HepG2 (cell line): Measurements from ENCODE around the gene AKAP8L. TPM values are rescaled to one million over a fixed set of nuclear protein-coding genes. Genes with fewer than 3 reads are reported as not detected.

Experiments
- AGO2 ChIP-seq: fragments of 200-400 bp; formaldehyde crosslinking; optimal IDR thresholded peaks from 2 replicates; pipeline ENCODE3; 2017; ENCODE audit warnings: mild to moderate bottlenecking, low read depth, low read length, moderate library complexity
- CENPT ChIP-seq: sonication (generic); formaldehyde crosslinking; IDR thresholded peaks from 2 replicates; pipeline ENCODE4 v1.8.0; 2022; ENCODE audit warnings: low read depth, mild to moderate bottlenecking, moderate library complexity, missing genetic modification reagents
- ELK4 ChIP-seq: sonication (generic); formaldehyde crosslinking; IDR thresholded peaks from 2 replicates; pipeline ENCODE4 v1.9.0; 2021; ENCODE audit warnings: missing genetic modification reagents, borderline replicate concordance
- EZH2 ChIP-seq: conservative IDR thresholded peaks from 2 replicates; pipeline ENCODE4 v1.6.1; 2012; ENCODE audit warnings: mild to moderate bottlenecking, low read depth, low read length, moderate library complexity
- FOXK2 ChIP-seq: fragments of 450-650 bp; IDR thresholded peaks from 2 replicates; pipeline ENCODE4 v1.6.1; 2016
- RXRB ChIP-seq: IDR thresholded peaks from 2 replicates; pipeline ENCODE4 v1.6.1; 2016; ENCODE audit warnings: borderline replicate concordance, missing genetic modification reagents, missing compliant biosample characterization
- ZBTB38 ChIP-seq: sonication (generic); formaldehyde crosslinking; IDR thresholded peaks from 2 replicates; pipeline ENCODE4 v1.5.1; 2020; ENCODE audit warnings: mild to moderate bottlenecking, missing genetic modification reagents
- ZNF326 ChIP-seq: sonication (generic); formaldehyde crosslinking; IDR thresholded peaks from 2 replicates; pipeline ENCODE4 v1.4.0; 2020; ENCODE audit warnings: missing genetic modification reagents, borderline replicate concordance
- ZNF468 ChIP-seq: sonication (generic); formaldehyde crosslinking; IDR thresholded peaks from 2 replicates; pipeline ENCODE4 v1.8.0; 2022; ENCODE audit warnings: mild to moderate bottlenecking, moderate library complexity, missing genetic modification reagents
- ZNF572 ChIP-seq: sonication (generic); formaldehyde crosslinking; IDR thresholded peaks from 2 replicates; pipeline ENCODE4 v1.5.1; 2020; ENCODE audit warnings: mild to moderate bottlenecking, missing genetic modification reagents
- ZNF710 ChIP-seq: sonication (generic); formaldehyde crosslinking; IDR thresholded peaks from 2 replicates; pipeline ENCODE4 v1.5.0; 2020; ENCODE audit warnings: mild to moderate bottlenecking, missing genetic modification reagents, borderline replicate concordance
- ZNF780A ChIP-seq: sonication (generic); formaldehyde crosslinking; IDR thresholded peaks from 2 replicates; pipeline ENCODE4 v1.8.0; 2022; ENCODE audit warnings: mild to moderate bottlenecking, missing genetic modification reagents, moderate library complexity
- polyA plus RNA-seq, 8 experiments: library from polyadenylated mRNA; depleted of rRNA in 3 of 8; stranded (reverse) in 7 of 8; unstranded in 1 of 8; fragments of >200 nt; fragmentation: Illumina TruSeq in 4 of 8; extraction: Trizol in 4 of 8; gene quantifications; 2 replicates each; pipeline versions ENCODE4 v1.2.1 to v1.2.3, GENCODE V29; 2011 to 2016; ENCODE audit warnings: low read depth in 4 of 8, missing spikeins in 1 of 8, mixed read lengths in 1 of 8; ENCODE audit not compliant: insufficient read depth in 1 of 8
- total RNA-seq, 5 experiments: library from RNA; depleted of rRNA; stranded (reverse); fragments of >200 nt; fragmentation: Illumina TruSeq; extraction: Trizol; gene quantifications; 2 replicates each; pipeline ENCODE4 v1.2.3, GENCODE V29; 2016; ENCODE audit warnings: low read depth in 1 of 5
- TF ChIP-seq, protein P1 (sequence below): sonication (generic); formaldehyde crosslinking; IDR thresholded peaks from 2 replicates; pipeline ENCODE4 v1.4.0; 2020; ENCODE audit warnings: mild to moderate bottlenecking, low read depth, missing genetic modification reagents
- TF ChIP-seq, protein P2 (sequence below): sonication (generic); formaldehyde crosslinking; conservative IDR thresholded peaks from 2 replicates; pipeline ENCODE4 v1.4.0; 2020; ENCODE audit warnings: missing genetic modification reagents
- TF ChIP-seq, protein P3 (sequence below): sonication (generic); formaldehyde crosslinking; IDR thresholded peaks from 2 replicates; pipeline ENCODE4 v1.5.1; 2020; ENCODE audit warnings: missing genetic modification reagents, mild to moderate bottlenecking, borderline replicate concordance
- TF ChIP-seq, protein P4 (sequence below): IDR thresholded peaks from 2 replicates; pipeline ENCODE4 v1.6.1; 2012; ENCODE audit warnings: low read depth, low read length, improper control_type of control experiment

AKAP8L gene
- total and polyA plus RNA-seq, 2 of the 13 experiments (the other 11 are each of a cell fraction or from before 2014, with no cell fraction given), result 48.2 to 49.6 TPM

DNA sequence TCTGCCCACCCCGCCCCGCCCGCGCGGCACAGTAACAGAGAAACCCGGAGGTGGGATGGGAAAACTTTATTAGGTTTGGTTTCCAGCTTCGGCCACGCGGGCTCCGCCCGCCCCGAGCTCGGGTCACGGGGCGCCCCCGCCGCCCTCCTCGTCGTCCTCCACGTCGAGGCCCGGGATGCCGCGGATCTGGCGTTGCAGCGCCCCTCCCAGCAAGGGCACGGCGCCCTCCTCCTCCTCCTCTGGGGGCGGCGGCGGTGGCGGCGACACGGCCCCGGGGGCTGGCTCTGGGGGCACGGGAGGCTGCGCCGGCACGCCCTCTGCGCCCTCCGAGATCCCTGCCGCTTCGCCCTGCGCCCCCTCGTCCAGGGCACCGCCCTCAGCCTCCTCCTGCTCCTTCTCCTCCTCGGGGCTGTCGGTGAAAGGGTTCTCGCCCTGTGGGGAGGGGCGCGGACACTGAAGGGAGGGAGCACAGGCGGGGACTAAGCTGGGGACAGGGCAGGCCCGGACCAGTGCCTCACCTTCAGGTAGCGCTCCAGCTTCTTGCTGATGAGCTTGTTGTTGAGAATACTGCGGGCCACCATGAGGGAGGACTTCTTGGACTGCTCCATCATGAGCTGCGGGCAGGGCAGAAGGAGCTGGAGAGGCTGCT lies 38.7 kb downstream of the AKAP8L start (continued):
- TF ChIP-seq, protein P1, sequence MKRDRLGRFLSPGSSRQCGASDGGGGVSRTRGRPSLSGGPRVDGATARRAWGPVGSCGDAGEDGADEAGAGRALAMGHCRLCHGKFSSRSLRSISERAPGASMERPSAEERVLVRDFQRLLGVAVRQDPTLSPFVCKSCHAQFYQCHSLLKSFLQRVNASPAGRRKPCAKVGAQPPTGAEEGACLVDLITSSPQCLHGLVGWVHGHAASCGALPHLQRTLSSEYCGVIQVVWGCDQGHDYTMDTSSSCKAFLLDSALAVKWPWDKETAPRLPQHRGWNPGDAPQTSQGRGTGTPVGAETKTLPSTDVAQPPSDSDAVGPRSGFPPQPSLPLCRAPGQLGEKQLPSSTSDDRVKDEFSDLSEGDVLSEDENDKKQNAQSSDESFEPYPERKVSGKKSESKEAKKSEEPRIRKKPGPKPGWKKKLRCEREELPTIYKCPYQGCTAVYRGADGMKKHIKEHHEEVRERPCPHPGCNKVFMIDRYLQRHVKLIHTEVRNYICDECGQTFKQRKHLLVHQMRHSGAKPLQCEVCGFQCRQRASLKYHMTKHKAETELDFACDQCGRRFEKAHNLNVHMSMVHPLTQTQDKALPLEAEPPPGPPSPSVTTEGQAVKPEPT (CRISPR knock-in tag), result no peak; the same call in 1 of the 2 replicates
- TF ChIP-seq FOXK2 (no peak), ELK4 (CRISPR knock-in tag) (no peak), ZNF710 (CRISPR knock-in tag) (no peak), ZNF326 (CRISPR knock-in tag) (no peak), CENPT (CRISPR knock-in tag) (no peak), ZNF780A (CRISPR knock-in tag) (no peak; the same call in 1 of the 2 replicates), AGO2 (peak; percentile 97), RXRB (no peak), EZH2 (no peak), ZNF468 (CRISPR knock-in tag) (no peak), ZBTB38 (CRISPR knock-in tag) (peak; percentile 58), ZNF572 (CRISPR knock-in tag) (no peak)
- TF ChIP-seq, protein P2, sequence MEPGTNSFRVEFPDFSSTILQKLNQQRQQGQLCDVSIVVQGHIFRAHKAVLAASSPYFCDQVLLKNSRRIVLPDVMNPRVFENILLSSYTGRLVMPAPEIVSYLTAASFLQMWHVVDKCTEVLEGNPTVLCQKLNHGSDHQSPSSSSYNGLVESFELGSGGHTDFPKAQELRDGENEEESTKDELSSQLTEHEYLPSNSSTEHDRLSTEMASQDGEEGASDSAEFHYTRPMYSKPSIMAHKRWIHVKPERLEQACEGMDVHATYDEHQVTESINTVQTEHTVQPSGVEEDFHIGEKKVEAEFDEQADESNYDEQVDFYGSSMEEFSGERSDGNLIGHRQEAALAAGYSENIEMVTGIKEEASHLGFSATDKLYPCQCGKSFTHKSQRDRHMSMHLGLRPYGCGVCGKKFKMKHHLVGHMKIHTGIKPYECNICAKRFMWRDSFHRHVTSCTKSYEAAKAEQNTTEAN (CRISPR knock-in tag), result no peak
- TF ChIP-seq, protein P3, sequence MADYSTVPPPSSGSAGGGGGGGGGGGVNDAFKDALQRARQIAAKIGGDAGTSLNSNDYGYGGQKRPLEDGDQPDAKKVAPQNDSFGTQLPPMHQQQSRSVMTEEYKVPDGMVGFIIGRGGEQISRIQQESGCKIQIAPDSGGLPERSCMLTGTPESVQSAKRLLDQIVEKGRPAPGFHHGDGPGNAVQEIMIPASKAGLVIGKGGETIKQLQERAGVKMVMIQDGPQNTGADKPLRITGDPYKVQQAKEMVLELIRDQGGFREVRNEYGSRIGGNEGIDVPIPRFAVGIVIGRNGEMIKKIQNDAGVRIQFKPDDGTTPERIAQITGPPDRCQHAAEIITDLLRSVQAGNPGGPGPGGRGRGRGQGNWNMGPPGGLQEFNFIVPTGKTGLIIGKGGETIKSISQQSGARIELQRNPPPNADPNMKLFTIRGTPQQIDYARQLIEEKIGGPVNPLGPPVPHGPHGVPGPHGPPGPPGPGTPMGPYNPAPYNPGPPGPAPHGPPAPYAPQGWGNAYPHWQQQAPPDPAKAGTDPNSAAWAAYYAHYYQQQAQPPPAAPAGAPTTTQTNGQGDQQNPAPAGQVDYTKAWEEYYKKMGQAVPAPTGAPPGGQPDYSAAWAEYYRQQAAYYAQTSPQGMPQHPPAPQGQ (CRISPR knock-in tag), result no peak
- TF ChIP-seq, protein P4, sequence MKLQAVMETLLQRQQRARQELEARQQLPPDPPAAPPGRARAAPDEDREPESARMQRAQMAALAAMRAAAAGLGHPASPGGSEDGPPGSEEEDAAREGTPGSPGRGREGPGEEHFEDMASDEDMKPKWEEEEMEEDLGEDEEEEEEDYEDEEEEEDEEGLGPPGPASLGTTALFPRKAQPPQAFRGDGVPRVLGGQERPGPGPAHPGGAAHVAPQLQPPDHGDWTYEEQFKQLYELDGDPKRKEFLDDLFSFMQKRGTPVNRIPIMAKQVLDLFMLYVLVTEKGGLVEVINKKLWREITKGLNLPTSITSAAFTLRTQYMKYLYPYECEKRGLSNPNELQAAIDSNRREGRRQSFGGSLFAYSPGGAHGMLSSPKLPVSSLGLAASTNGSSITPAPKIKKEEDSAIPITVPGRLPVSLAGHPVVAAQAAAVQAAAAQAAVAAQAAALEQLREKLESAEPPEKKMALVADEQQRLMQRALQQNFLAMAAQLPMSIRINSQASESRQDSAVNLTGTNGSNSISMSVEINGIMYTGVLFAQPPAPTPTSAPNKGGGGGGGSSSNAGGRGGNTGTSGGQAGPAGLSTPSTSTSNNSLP, result no peak
